ENCODE measurements around the gene KRTAP12-4. TPM values are rescaled to one million over a fixed set of nuclear protein-coding genes. Genes with fewer than 3 reads are reported as not detected.
"Not testable (repeated sequence)": the region's sequence is repeated elsewhere in the genome, so short reads cannot be mapped to it uniquely, and the experiment has no call there.

KRTAP12-4 gene
- total RNA-seq, 1 donor from 2014 or later: not detected

GRCh38 chr21:44664691-44665090 is 10.2 kb upstream of the KRTAP12-4 start:
- H3K27ac Mint-ChIP-seq: no peak overlapping the region
- TF ChIP-seq, protein P1, sequence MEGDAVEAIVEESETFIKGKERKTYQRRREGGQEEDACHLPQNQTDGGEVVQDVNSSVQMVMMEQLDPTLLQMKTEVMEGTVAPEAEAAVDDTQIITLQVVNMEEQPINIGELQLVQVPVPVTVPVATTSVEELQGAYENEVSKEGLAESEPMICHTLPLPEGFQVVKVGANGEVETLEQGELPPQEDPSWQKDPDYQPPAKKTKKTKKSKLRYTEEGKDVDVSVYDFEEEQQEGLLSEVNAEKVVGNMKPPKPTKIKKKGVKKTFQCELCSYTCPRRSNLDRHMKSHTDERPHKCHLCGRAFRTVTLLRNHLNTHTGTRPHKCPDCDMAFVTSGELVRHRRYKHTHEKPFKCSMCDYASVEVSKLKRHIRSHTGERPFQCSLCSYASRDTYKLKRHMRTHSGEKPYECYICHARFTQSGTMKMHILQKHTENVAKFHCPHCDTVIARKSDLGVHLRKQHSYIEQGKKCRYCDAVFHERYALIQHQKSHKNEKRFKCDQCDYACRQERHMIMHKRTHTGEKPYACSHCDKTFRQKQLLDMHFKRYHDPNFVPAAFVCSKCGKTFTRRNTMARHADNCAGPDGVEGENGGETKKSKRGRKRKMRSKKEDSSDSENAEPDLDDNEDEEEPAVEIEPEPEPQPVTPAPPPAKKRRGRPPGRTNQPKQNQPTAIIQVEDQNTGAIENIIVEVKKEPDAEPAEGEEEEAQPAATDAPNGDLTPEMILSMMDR (IDR thresholded peaks at IDR 0.05): no peak
- CTCF ChIA-PET: no interaction called here
- intact Hi-C loops (cut with micrococcal nuclease): no loop called here
- no peak for ATAC-seq (ENCODE audit: low read depth)
- H3K4me3 Mint-ChIP-seq: no peak overlapping the region
- peaks cover 8% of the 10 kb centered on the region for H3K9me3 Mint-ChIP-seq
- H3K4me1 Mint-ChIP-seq: no peaks in the 10 kb centered on the region
- H3K36me3 Mint-ChIP-seq (ENCODE audit: low read depth): no peaks in the 10 kb centered on the region
- POLR2A ChIA-PET: no interaction called here
- peaks cover 36% of the 10 kb centered on the region for H3K27me3 Mint-ChIP-seq
- no peak for DNase-seq

- peaks cover 47% of the 10 kb centered on the region for H3K27me3 Mint-ChIP-seq
- ATAC-seq (ENCODE audit: low read depth); H3K4me1 Mint-ChIP-seq; CTCF ChIA-PET; H3K27ac Mint-ChIP-seq; POLR2A ChIA-PET; intact Hi-C loops (cut with micrococcal nuclease); H3K4me3 Mint-ChIP-seq; H3K36me3 Mint-ChIP-seq (ENCODE audit: low read depth); DNase-seq: not testable (repeated sequence)
- H3K9me3 Mint-ChIP-seq: peaks cover 21% of the 10 kb centered on the region
These were observed 7.1 kb upstream of the KRTAP12-4 start for GRCh38 chr21:44661567-44661966.

DNA sequence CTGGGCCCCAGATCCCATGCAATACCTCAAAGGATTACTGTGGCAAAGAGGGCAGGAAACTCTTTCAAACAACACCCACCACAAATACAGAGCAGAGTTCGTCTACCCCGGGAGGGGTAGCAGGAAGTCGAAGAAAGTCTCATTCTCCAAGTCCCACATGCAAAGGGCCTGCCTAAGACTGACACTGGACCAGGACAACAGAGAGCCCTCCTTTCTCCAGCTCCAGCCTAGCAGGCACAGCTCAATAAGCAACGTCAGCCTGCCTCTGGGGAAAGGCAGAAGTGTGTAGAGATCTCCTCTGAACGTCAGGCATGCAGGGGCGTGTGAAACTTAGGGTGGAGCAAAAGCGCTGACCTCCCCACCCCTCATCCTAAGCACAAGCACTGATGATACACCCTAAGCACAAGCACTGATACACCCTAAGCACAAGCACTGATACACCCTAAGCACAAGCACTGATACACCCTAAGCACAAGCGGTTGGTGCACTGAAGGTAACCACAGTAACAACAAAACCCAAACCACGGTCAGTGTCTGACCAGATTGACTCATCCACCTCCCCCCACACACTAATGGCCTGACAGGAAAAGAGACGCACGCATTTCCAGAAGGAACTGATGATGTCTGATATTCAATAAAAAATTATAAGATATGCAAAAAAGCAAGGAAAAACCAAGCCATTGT is 4.6 kb upstream of the KRTAP12-4 start:
- POLR2A ChIA-PET: no interaction called here
- Mint-ChIP-seq H3K27me3 (peaks cover 30% of the 10 kb centered on the region), H3K4me1 (peaks cover 2% of the 10 kb centered on the region), H3K36me3 (ENCODE audit: low read depth) (no peaks in the 10 kb centered on the region), H3K27ac (no peak overlapping the region), H3K9me3 (peaks cover 24% of the 10 kb centered on the region), H3K4me3 (no peak overlapping the region)
- DNase-seq: no peak
- ATAC-seq (ENCODE audit: low read depth): no peak
- CTCF ChIA-PET: no interaction called here
- intact Hi-C loops (cut with micrococcal nuclease): no loop called here
- TF ChIP-seq, protein P1 (IDR thresholded peaks at IDR 0.05): no peak

GRCh38 chr21:44658541-44658910 is 4.1 kb upstream of the KRTAP12-4 start:
- Mint-ChIP-seq H3K4me1 (peaks cover 2% of the 10 kb centered on the region), H3K4me3 (no peak overlapping the region), H3K27me3 (peaks cover 30% of the 10 kb centered on the region), H3K9me3 (peaks cover 24% of the 10 kb centered on the region), H3K27ac (no peak overlapping the region), H3K36me3 (ENCODE audit: low read depth) (no peaks in the 10 kb centered on the region)
- no peak for DNase-seq
- TF ChIP-seq, protein P1 (IDR thresholded peaks at IDR 0.05): no peak
- intact Hi-C loops (cut with micrococcal nuclease): no loop called here
- no peak for ATAC-seq (ENCODE audit: low read depth)
- ChIA-PET POLR2A (no interaction called here), CTCF (no interaction called here)

- TF ChIP-seq, protein P1 (IDR thresholded peaks at IDR 0.05): no peak
- intact Hi-C loops (cut with micrococcal nuclease): no loop called here
- no peak within 1 kb of the TSS for H3K4me3 Mint-ChIP-seq
- DNase-seq (no peak), ATAC-seq (ENCODE audit: low read depth) (no peak)
- no peak within 1 kb of the TSS for H3K27ac Mint-ChIP-seq
- peaks cover 24% of the 10 kb centered on the region for H3K9me3 Mint-ChIP-seq
- POLR2A ChIA-PET: no interaction called here
- CTCF ChIA-PET: no interaction called here
- peaks cover 2% of the 10 kb centered on the region for H3K4me1 Mint-ChIP-seq
- H3K27me3 Mint-ChIP-seq: peaks cover 30% of the 10 kb centered on the region
- no peaks in the 10 kb centered on the region for H3K36me3 Mint-ChIP-seq (ENCODE audit: low read depth)
These were observed 3.4 kb upstream of the KRTAP12-4 start, which contains the start of gene KRTAP12-3 for GRCh38 chr21:44657635-44658540. Gene KRTAP12-3, plus strand, starts transcription at chr21:44657932. Its CDS starts 48 bp downstream, at chr21:44657980.
